Fibroblast of skin of right quadriceps (primary cell): Measurements from ENCODE around the gene C1orf159.
"Not testable (repeated sequence)": the region's sequence is repeated elsewhere in the genome, so short reads cannot be mapped to it uniquely, and the experiment has no call there.

Experiments used
- DNase-seq: peaks from one replicate; pipeline ENCODE4 v3.0.0-alpha.2; 2013

The C1orf159 gene

GRCh38 chr1:1148569-1148968 is 32.7 kb upstream of the C1orf159 start:
- no peak for DNase-seq

GRCh38 chr1:1148061-1148460 is 32.2 kb upstream of the C1orf159 start:
- no peak for DNase-seq

GRCh38 chr1:1146596-1146995 is 30.7 kb upstream of the C1orf159 start:
- DNase-seq: no peak

- DNase-seq: no peak
Measured at GRCh38 chr1:1146026-1146425, 30.1 kb upstream of the C1orf159 start.

- DNase-seq: no peak
Measured at GRCh38 chr1:1145547-1145914, 29.6 kb upstream of the C1orf159 start.

GRCh38 chr1:1144843-1145546 is 29.1 kb upstream of the C1orf159 start:
- DNase-seq: no peak

GRCh38 chr1:1144122-1144842 is 28.4 kb upstream of the C1orf159 start:
- DNase-seq: no peak

GRCh38 chr1:1143636-1144035 is 27.7 kb upstream of the C1orf159 start:
- DNase-seq: no peak

- no peak for DNase-seq
Measured at GRCh38 chr1:1142844-1143243, 27.0 kb upstream of the C1orf159 start.

GRCh38 chr1:1142352-1142751 is 26.5 kb upstream of the C1orf159 start:
- not testable (repeated sequence) for DNase-seq

GRCh38 chr1:1141911-1142250 is 26.0 kb upstream of the C1orf159 start:
- DNase-seq: no peak

GRCh38 chr1:1141244-1141910 is 25.5 kb upstream of the C1orf159 start:
- no peak for DNase-seq

GRCh38 chr1:1140673-1141072 is 24.8 kb upstream of the C1orf159 start:
- DNase-seq: no peak

GRCh38 chr1:1137256-1138045 is 21.6 kb upstream of the C1orf159 start:
- no peak for DNase-seq

GRCh38 chr1:1136547-1137230 is 20.8 kb upstream of the C1orf159 start:
- DNase-seq: no peak

- no peak for DNase-seq
Measured at GRCh38 chr1:1135339-1136136, 19.6 kb upstream of the C1orf159 start.

- no peak for DNase-seq
Measured at GRCh38 chr1:1134300-1134970, 18.5 kb upstream of the C1orf159 start.

- DNase-seq: no peak
Measured at GRCh38 chr1:1132956-1133750, 17.3 kb upstream of the C1orf159 start.

GRCh38 chr1:1132042-1132950 is 16.4 kb upstream of the C1orf159 start:
- DNase-seq: no peak
